H9 (cell line): Measurements from ENCODE around the gene DIPK1B. TPM values are rescaled to one million over a fixed set of nuclear protein-coding genes. Genes with fewer than 3 reads are reported as not detected.

Experiments
- DNase-seq: peaks from one replicate; pipeline ENCODE4 v3.0.0-alpha.2; 2017
- H2AFZ ChIP-seq: one replicate; pipeline ENCODE4 v1.6.1; 2013; ENCODE audit warnings: mild to moderate bottlenecking, low read length, control low read depth, moderate library complexity
- H2AK5ac ChIP-seq: 2 replicates; pipeline ENCODE4 v1.6.1; 2013; ENCODE audit warnings: low read length, control low read depth, mixed read lengths; ENCODE audit not compliant: insufficient read length
- H2BK120ac ChIP-seq: one replicate; pipeline ENCODE4 v1.6.1; 2013; ENCODE audit warnings: low read depth, mild to moderate bottlenecking, low read length, control low read depth, inconsistent platforms; ENCODE audit not compliant: poor library complexity, severe bottlenecking
- H2BK12ac ChIP-seq: 2 replicates; pipeline ENCODE4 v1.6.1; 2013; ENCODE audit warnings: low read length, control low read depth, mixed read lengths, low read depth; ENCODE audit not compliant: insufficient read length
- H2BK15ac ChIP-seq: 2 replicates; pipeline ENCODE4 v1.6.1; 2013; ENCODE audit warnings: low read depth, low read length, control low read depth
- H2BK20ac ChIP-seq: one replicate; pipeline ENCODE4 v1.6.1; 2013; ENCODE audit warnings: low read depth, mild to moderate bottlenecking, low read length, control low read depth, inconsistent platforms; ENCODE audit not compliant: poor library complexity, severe bottlenecking
- H2BK5ac ChIP-seq: 2 replicates; pipeline ENCODE4 v1.6.1; 2013; ENCODE audit warnings: low read length, control low read depth, mixed read lengths; ENCODE audit not compliant: insufficient read length
- H3K14ac ChIP-seq: 2 replicates; pipeline ENCODE4 v1.6.1; 2013; ENCODE audit warnings: low read length, control low read depth; ENCODE audit not compliant: insufficient read depth
- H3K18ac ChIP-seq: 2 replicates; pipeline ENCODE4 v1.6.1; 2013; ENCODE audit warnings: low read depth, mild to moderate bottlenecking, mixed read lengths, low read length, control low read depth; ENCODE audit not compliant: insufficient read length
- H3K23ac ChIP-seq: 2 replicates; pipeline ENCODE4 v1.6.1; 2013; ENCODE audit warnings: low read length, control low read depth, mixed read lengths, low read depth; ENCODE audit not compliant: insufficient read length
- H3K23me2 ChIP-seq: 2 replicates; pipeline ENCODE4 v1.6.1; 2013; ENCODE audit warnings: low read depth, mild to moderate bottlenecking, mixed read lengths, low read length, control low read depth; ENCODE audit not compliant: insufficient read length, poor library complexity, severe bottlenecking
- H3K27ac ChIP-seq: 2 replicates; pipeline ENCODE4 v1.5.1; 2013; ENCODE audit warnings: low read length, control low read depth, mixed read lengths, low read depth; ENCODE audit not compliant: insufficient read length
- H3K27me3 ChIP-seq: 2 replicates; pipeline ENCODE4 v1.6.1; 2013; ENCODE audit warnings: low read length, control low read depth, inconsistent platforms; ENCODE audit not compliant: insufficient read depth
- H3K4ac ChIP-seq: 2 replicates; pipeline ENCODE4 v1.6.1; 2013; ENCODE audit warnings: low read depth, mild to moderate bottlenecking, control low read depth, inconsistent platforms, low read length, moderate library complexity
- H3K4me1 ChIP-seq: 2 replicates; pipeline ENCODE4 v1.6.1; 2013; ENCODE audit warnings: low read length, control low read depth, inconsistent platforms; ENCODE audit not compliant: insufficient read depth
- H3K4me2 ChIP-seq: 2 replicates; pipeline ENCODE4 v1.6.1; 2013; ENCODE audit warnings: low read length, control low read depth, mixed read lengths; ENCODE audit not compliant: insufficient read length, insufficient read depth
- H3K56ac ChIP-seq: 2 replicates; pipeline ENCODE4 v1.6.1; 2013; ENCODE audit warnings: low read depth, mild to moderate bottlenecking, mixed read lengths, low read length, control low read depth; ENCODE audit not compliant: insufficient read length
- H3K79me1 ChIP-seq: 2 replicates; pipeline ENCODE4 v1.6.1; 2013; ENCODE audit warnings: low read depth, mild to moderate bottlenecking, moderate library complexity, low read length, control low read depth, inconsistent platforms; ENCODE audit not compliant: insufficient read depth, poor library complexity, severe bottlenecking
- H3K79me2 ChIP-seq: 2 replicates; pipeline ENCODE4 v1.6.1; 2013; ENCODE audit warnings: low read length, control low read depth, inconsistent platforms; ENCODE audit not compliant: insufficient read depth
- H3K9ac ChIP-seq: 2 replicates; pipeline ENCODE4 v1.6.1; 2013; ENCODE audit warnings: low read length, control low read depth, mixed read lengths; ENCODE audit not compliant: insufficient read length; ENCODE audit errors: extremely low read depth
- H3K9me3 ChIP-seq: one replicate; pipeline ENCODE4 v1.6.1; 2013; ENCODE audit warnings: low read depth, low read length, inconsistent platforms; ENCODE audit not compliant: control insufficient read depth
- H3T11ph ChIP-seq: one replicate; pipeline ENCODE4 v1.6.1; 2013; ENCODE audit warnings: mild to moderate bottlenecking, low read length, control low read depth, inconsistent platforms
- H4K20me1 ChIP-seq: one replicate; pipeline ENCODE4 v1.6.1; 2013; ENCODE audit not compliant: control insufficient read depth, insufficient read length, insufficient read depth
- H4K5ac ChIP-seq: 2 replicates; pipeline ENCODE4 v1.6.1; 2013; ENCODE audit warnings: low read depth, mild to moderate bottlenecking, mixed read lengths, low read length, control low read depth; ENCODE audit not compliant: insufficient read length
- H4K8ac ChIP-seq: replicated peaks from 2 replicates; pipeline ENCODE4 v1.6.1; 2013; ENCODE audit warnings: low read length, control low read depth, mixed read lengths, low read depth; ENCODE audit not compliant: insufficient read length
- H4K91ac ChIP-seq: 2 replicates; pipeline ENCODE4 v1.6.1; 2013; ENCODE audit warnings: low read depth, mild to moderate bottlenecking, moderate library complexity, mixed read lengths, low read length, control low read depth; ENCODE audit not compliant: insufficient read length
- H3K27ac Mint-ChIP-seq, 3 experiments: 2 replicates in 2 of 3; 3 replicates in 1 of 3; pipeline ENCODE4 v1.8.0; 2020 to 2021; ENCODE audit warnings: mixed read lengths in 3 of 3, mild to moderate bottlenecking in 1 of 3, moderate library complexity in 1 of 3
- H3K27me3 Mint-ChIP-seq: 2 replicates; pipeline ENCODE4 v1.8.0; 2021; ENCODE audit warnings: low read depth, mild to moderate bottlenecking, moderate library complexity, mixed read lengths
- H3K36me3 Mint-ChIP-seq, 3 experiments: 2 replicates in 2 of 3; 3 replicates in 1 of 3; pipeline ENCODE4 v1.8.0; 2020 to 2021; ENCODE audit warnings: low read depth in 3 of 3, mixed read lengths in 3 of 3; ENCODE audit not compliant: insufficient read depth in 1 of 3
- H3K4me1 Mint-ChIP-seq, 2 experiments: 2 replicates each; pipeline ENCODE4 v1.8.0; 2020; ENCODE audit warnings: mixed read lengths in 2 of 2
- H3K4me3 Mint-ChIP-seq, 2 experiments: 2 replicates in 1 of 2; 3 replicates in 1 of 2; pipeline ENCODE4 v1.8.0; 2020 to 2021; ENCODE audit warnings: mild to moderate bottlenecking in 2 of 2, mixed read lengths in 2 of 2, moderate library complexity in 1 of 2
- H3K9me3 Mint-ChIP-seq, 2 experiments: 2 replicates in 1 of 2; 3 replicates in 1 of 2; pipeline ENCODE4 v1.8.0; 2020; ENCODE audit warnings: mild to moderate bottlenecking in 2 of 2, mixed read lengths in 2 of 2, moderate library complexity in 1 of 2
- WGBS: extraction: QIAGEN DNeasy Blood & Tissue Kit; methylation state at CpG from one replicate; pipeline ENCODE4 v1.1.7; 2013; ENCODE audit warnings: missing lambda C conversion rate, low lambda C conversion rate, mixed read lengths; ENCODE audit not compliant: insufficient read length; ENCODE audit errors: extremely low coverage; 5-methylcytosine and 5-hydroxymethylcytosine counted together
- total RNA-seq: library from RNA; stranded (reverse); gene quantifications from 2 replicates; pipeline ENCODE4 v1.2.1, GENCODE V29; 2021
- TF ChIP-seq, protein P1 (sequence below): fragments of 200-600 bp; sonication (generic); conservative IDR thresholded peaks from 3 replicates; pipeline ENCODE4 v1.8.0; 2021; ENCODE audit warnings: antibody characterized with exemption, mild to moderate bottlenecking

Gene DIPK1B
- total RNA-seq, 1 experiment from 2014 or later: 40.3 TPM

DNA sequence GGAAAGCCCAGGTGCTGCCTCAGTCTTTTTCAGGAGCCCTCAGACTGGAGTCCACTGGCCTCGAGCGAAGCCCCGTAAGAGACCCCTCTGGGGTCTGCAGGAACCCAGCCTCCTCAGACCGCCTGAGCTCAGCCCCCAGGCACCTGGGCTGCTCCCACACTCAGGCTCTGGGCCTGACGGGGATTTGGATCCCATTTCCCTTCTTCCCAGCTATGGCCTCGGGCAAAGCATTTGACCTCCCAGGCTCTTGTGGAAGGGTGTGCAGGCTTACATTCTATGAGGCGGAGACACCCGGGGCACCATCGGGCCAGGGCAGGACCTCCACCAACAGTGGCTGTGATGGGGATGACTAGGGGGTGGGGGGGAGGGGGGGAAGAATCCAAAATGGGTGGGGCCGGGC lies 29.7 kb upstream of the DIPK1B start:
- no peak overlapping the region for H2BK12ac ChIP-seq
- DNase-seq: no peak
- H3K4ac ChIP-seq: no peak overlapping the region
- no peaks in the 10 kb centered on the region; the same call in 1 of the 2 replicates for H3K4me1 ChIP-seq
- TF ChIP-seq, protein P1, sequence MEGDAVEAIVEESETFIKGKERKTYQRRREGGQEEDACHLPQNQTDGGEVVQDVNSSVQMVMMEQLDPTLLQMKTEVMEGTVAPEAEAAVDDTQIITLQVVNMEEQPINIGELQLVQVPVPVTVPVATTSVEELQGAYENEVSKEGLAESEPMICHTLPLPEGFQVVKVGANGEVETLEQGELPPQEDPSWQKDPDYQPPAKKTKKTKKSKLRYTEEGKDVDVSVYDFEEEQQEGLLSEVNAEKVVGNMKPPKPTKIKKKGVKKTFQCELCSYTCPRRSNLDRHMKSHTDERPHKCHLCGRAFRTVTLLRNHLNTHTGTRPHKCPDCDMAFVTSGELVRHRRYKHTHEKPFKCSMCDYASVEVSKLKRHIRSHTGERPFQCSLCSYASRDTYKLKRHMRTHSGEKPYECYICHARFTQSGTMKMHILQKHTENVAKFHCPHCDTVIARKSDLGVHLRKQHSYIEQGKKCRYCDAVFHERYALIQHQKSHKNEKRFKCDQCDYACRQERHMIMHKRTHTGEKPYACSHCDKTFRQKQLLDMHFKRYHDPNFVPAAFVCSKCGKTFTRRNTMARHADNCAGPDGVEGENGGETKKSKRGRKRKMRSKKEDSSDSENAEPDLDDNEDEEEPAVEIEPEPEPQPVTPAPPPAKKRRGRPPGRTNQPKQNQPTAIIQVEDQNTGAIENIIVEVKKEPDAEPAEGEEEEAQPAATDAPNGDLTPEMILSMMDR: no peak
- no peak overlapping the region for H4K5ac ChIP-seq
- H2BK20ac ChIP-seq: no peak overlapping the region
- H3K23me2 ChIP-seq: peaks cover 7% of the 10 kb centered on the region
- no peak overlapping the region for H3K27ac Mint-ChIP-seq
- H3K56ac ChIP-seq: no peak overlapping the region
- peaks cover 3% of the 10 kb centered on the region for H3K27me3 Mint-ChIP-seq
- no peaks in the 10 kb centered on the region for H3K9me3 Mint-ChIP-seq
- H3K9ac ChIP-seq: no peak overlapping the region
- no peak overlapping the region for H2BK5ac ChIP-seq
- H3K4me1 Mint-ChIP-seq: peaks cover 0 to 13% of the 10 kb centered on the region in 2 experiments; a peak in 3 of 4 replicates
- no peak overlapping the region for H3K23ac ChIP-seq
- H2AFZ ChIP-seq: no peak overlapping the region
- H2AK5ac ChIP-seq: no peak overlapping the region
- no peaks in the 10 kb centered on the region for H3K27me3 ChIP-seq
- H3K36me3 Mint-ChIP-seq: no peaks in the 10 kb centered on the region
- H3K18ac ChIP-seq: no peak overlapping the region
- no peaks in the 10 kb centered on the region for H3K9me3 ChIP-seq
- H3K79me2 ChIP-seq: no peaks in the 10 kb centered on the region; the same call in 1 of the 2 replicates
- H4K91ac ChIP-seq: no peak overlapping the region
- no peak overlapping the region for H3K27ac ChIP-seq
- H4K8ac ChIP-seq: no peak overlapping the region
- no peaks in the 10 kb centered on the region for H4K20me1 ChIP-seq
- no peak overlapping the region for H3K4me3 Mint-ChIP-seq
- H3K4me2 ChIP-seq: no peak overlapping the region
- no peak overlapping the region for H3T11ph ChIP-seq
- no CpG with 5 or more reads among the region's 10 CpGs for WGBS
- H3K14ac ChIP-seq: no peak overlapping the region
- peaks cover 4% of the 10 kb centered on the region for H3K79me1 ChIP-seq
- H2BK15ac ChIP-seq: no peak overlapping the region
- no peak overlapping the region for H2BK120ac ChIP-seq
